Activated T-cell treated with anti-CD3 and anti-CD28 coated beads for 4 hours (primary cell): ENCODE results near the gene SYMPK.

Source experiments
- DNase-seq: peaks from one replicate; pipeline ENCODE4 v3.0.0-alpha.2; 2020

SYMPK gene

GRCh38 chr19:45765702-45766295 lies 97.1 kb downstream of the SYMPK start:
- DNase-seq: no peak
